HG03025 (cell line): ENCODE measurements around the gene C21orf58.

Experiments
- ATAC-seq: cut with Tn5 transposase; IDR thresholded peaks from one replicate; pipeline ENCODE4 v1.9.1; 2021; ENCODE audit warnings: mild to moderate bottlenecking, moderate library complexity; ENCODE audit not compliant: unreplicated experiment, low FRiP score

The C21orf58 gene

DNA sequence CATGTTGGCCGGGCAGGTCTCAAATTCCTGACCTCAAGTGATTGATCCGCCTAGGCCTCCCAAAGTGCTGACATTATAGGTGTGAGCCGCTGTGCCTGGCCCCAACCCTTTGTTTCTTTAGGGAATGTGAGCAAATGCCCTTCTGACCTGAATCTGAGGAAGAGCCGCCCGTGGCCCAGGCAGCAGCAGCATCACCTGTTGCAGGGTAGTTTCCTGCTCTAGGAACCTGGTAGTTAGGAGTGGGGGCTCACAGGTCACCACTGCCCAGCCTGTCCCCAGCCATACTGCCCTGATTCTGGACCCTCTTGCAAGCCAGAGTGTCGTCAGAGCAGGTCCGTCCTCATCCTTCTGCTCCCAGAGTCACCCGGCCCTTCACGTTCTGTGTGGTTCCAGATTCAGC, 24.5 kb downstream of the C21orf58 start:
- no peak for ATAC-seq

DNA sequence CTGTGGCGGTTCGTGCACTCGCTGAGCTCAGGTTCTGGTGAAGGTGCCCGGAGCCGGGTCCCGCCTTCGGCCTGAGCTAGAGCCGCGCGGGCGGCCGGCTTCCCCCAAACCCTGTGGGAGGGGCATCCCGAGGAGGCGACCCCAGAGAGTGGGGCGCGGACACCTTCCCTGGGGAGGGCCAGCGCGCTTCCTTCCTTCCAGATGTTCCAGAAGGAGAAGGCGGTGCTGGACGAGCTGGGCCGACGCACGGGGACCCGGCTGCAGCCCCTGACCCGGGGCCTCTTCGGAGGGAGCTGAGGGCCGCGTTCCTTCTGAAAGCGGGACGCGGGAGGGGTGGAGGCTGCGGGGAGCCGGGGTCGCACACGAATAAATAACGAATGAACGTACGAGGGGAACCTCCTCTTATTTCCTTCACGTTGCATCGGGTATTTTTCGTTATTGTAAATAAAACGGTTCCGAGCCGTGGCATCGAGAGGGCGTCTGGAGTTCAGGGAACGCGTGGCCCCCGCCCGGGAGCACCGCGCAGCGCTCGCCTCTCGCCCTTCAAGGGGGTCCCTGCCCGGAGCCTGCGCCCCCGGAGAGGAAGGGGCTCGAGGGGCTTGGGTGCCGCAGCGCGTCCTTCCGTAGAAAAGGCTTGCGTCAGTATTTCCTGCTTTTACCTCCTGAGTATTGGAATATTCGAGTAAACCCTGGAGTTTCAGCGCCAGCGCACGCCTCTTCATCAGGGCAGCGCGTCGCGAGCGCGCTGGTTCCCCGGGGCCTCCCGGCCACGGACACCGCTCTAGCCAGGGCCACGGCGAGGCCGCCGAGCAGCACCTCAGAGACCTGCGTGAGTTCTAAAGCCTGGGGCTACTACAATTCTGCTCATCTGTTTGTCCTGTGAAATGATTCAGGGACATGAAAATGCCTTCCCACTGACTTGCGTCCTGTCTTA, 26.1 kb downstream of the C21orf58 start:
- no peak for ATAC-seq

DNA sequence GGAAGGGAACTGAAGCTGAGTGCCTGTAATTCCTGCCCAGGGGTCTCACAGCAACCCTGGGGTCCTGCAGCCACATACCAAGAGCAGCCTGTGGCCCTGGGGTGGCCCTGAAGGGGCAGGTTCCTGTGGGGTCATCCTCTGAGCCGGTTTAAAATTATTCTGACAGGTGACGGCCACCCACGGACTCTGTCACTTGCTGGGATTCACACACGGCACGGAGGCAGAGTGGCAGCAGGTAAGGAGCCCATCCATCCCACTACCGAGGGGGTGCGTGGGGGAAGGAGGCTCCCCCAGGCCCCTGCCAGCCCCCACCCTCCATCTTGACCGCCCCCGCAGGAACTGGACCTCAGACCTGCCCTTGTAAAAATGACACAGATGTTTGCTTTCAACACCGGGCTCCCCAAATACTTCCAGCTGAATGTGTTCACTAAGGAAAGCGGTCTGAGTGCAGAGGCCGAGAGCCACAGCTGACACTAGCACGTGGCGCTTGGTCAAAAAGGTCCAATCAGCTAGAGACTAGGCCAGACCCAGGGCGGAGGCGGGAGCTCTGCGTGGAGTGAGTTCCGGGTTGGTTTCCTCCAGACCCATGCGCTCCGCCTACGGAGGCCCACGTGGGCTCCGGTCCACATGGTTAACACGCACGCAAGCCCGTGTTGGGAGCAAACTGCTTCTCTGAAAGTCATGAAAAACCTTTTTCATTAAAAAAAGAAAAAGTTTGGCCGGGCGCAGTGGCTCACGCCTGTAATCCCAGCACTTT, 27.5 kb downstream of the C21orf58 start:
- ATAC-seq: no peak

DNA sequence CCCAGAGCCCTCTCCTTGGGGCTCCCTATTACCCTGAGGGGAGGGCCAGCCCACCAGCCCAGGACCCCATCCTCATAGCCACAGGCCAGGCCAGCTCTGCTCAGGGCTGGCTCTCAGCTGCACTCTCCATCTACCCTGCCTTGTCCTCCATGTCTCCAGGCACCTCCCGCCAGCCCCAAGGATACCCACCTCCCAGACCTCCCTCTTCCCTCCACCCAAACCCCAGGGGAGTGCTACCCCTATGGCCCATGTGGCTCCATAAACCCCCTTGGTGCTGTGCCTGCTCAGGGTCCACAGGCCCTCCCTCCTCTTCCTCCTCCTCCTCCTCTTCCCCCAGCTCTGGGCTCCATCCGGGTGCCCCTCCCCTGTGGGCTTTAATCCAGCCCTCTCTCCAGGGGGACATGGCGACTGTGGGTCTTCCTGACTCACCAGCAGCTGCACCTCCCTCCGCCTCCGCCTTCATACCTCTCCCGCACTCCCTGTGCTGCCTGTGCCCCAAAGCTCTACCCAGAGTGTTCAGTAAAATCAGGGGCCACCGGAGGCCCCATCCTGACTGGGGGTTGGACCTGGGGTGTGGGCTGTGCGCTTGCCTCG, 28.4 kb downstream of the C21orf58 start:
- ATAC-seq: no peak

DNA sequence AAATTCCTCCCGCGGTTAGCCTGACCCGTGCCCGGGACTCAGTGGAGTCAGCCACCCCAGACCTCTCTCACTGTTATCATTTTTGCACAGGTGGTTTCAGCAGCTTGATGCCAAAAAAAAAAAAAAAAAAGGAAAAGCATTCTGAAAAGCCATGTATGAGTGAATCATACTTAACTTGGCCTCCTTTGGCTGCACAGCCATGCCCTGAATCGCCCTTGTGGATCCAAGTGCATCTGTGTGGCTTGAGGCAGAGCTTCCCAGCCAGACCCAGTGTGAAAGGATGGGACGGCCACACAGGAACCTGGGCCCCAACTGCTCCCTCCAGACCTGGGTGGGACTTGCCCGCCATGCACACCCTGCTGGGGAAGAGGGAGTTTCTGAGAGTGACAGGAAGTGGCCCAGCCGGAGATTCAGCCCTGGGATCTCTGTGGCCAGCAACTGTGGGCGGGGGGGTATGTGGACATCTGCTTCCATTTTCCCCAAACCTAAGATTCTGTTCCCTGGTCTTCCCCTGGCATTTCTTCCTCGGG, 29.0 kb downstream of the C21orf58 start:
- ATAC-seq: no peak

DNA sequence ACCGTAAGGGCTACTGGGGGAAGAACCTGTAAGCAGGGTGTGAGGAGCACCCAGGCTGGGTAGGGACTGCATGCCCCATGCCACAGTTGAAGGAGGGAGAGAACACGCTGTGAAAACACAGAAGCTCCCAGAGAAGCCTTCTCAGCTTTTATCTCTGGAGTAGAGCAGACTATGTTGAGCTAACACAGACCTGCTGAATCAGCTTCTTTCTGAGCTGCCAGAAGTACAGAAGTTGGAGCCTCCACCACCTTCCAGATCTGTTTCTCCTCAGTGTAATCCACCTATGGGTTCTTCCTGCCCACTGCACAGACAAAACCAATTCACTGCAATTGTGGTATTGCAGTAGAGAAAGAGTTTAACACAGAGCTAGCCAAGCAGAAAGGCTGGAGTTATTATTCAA, 32.1 kb downstream of the C21orf58 start:
- ATAC-seq: no peak

DNA sequence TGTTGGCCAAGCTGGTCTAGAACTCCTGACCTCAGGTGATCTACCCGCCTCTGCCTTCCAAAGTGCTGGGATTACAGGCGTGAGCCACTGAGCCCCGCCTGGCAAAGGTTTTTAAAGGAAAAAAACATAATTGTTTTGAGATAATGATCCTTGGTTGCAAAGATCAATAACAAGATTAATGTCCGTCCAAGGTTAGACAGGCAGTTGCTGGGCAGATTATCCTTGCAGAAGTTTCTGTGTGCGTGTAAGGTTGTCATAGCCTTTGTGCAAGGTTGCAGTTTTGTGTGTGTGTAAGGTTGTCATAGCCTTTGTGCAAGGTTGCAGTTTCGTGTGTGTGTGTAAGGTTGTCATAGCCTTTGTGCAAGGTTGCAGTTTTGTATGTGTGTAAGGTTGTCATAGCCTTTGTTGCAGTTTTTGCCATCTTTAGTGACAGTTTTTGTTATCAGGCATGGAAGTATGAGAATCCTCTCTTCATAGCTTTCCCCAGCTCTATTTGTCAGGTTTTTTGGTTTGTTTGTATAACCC, 34.0 kb downstream of the C21orf58 start:
- ATAC-seq: no peak

DNA sequence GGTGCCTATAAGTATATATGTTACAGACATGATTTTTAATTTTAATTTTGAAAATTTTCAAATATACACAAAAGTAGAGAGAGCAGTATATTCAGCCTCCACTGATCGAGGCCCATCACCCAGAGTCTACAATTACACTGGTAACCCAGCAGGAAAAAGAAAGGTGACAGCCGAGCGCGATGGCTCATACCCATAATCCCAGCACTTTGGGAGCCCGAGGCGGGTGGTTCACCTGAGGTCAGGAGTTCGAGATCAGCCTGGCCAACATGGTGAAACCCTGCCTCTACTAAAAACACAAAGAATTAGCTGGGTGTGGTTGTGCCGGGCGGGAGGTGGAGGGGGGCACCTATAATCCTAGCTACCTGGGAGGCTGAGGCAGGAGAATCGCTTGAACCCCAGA, 36.1 kb downstream of the C21orf58 start:
- ATAC-seq: no peak

DNA sequence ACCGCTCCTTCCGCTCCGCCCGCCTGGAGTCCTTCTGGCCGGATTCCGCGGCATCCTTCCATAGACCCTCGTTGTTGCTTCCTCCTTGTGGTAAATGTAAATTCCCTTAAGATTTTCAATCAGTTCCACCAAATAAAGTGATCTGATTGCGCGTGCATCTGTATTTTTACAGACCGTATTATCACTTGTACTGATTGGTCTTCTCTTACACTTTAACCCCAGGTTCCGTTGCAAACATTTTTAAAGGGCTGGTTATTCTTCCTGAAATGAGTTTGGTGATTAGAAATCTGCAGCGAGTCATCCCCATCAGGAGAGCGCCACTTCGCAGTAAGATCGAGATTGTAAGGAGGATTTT, 37.0 kb downstream of the C21orf58 start:
- ATAC-seq: no peak

DNA sequence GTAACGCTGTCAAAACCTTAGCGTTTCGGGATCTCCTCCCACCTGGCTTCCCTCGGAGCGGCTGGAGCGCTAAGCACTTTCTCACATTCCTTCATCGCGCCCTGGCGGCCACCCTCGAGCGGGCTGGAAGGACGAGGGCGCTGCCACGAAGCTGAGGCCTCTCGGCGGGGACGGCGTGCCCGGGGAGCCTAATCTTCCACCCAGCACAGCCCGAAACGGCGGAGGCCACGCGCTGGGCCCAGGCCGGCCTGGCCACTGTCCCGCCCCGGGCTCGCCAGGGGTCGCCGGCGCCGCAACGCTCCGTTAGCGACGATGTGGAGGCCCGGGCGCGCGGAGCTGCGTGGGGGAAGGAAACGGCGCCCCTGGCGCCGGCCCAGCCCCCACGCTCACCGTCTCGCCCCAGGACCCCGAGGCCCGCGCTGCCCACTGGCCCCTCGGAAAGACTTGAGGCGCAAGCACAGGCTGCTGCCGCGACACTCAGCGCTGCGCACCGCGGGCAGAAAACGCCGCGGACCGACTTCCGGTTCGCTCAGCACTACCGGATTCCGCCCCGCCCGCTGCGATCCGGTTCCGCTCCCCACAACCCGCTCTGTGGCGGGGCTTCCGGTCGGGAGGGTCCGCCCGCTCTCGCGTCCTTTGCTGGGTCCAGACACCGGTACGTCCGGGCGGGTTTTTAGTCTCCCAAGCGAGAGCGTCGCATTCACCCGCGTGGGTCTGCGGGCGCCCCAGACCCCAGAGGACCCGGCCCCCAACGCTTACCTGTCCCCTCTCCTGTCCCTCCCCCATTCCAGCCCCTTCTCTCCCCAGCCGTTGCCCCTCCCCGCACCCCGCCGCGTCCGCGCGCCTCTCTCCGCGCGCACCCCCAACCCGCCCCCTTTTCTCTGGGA, 37.7 kb downstream of the C21orf58 start, which contains the start of gene YBEY:
Gene YBEY, plus strand, starts transcription at position 582 of the 887 bp plus-strand sequence. CDS start 572 bp downstream, outside the sequence.
- ATAC-seq: peak; percentile 81

DNA sequence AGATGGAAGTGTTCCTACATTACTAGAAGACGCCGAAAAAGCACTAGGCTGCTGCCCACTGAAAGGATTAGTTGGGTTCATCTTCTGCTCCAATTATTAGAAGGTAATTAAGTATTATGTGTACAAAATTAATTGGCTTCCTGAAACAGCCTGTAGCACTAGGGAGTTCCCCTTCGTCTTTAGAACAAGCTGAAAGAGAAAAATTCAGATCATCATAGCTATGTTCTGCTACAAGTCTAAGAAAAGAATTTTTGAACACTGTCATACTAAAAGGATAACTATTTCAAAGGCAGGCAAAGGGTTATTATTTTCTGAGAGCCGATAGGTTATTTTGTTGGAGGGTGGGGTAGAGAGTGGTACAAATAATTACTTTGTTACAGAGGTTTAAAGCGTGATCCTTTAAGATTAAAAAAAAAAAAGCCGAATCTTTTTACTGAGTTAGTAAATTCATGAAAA, 38.4 kb downstream of the C21orf58 start, which contains the start of gene MCM3AP:
Gene MCM3AP, minus strand, starts transcription at position 406 of the 456 bp plus-strand sequence. Its CDS starts 325 bp downstream, at position 81.
- ATAC-seq: no peak

DNA sequence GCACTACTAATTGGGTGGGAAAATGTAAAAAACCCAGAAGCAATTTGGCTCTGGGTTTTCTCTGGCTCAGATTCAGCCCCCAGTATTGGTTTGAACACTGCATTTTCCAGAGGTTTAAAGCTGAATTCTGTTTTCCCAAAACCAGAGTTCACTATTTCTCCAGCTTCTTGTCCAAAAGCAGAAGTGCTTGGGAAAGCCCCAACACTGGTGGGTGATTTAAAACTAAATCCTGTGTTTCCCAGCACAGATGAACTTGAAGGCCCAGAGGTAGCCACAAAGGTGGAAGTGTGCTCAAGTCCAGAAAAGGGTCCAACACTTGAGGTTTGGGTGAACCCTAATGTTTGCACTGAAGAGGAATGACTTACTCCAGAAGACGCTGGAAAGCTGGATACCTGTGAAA, 38.9 kb downstream of the C21orf58 start:
- ATAC-seq: no peak

DNA sequence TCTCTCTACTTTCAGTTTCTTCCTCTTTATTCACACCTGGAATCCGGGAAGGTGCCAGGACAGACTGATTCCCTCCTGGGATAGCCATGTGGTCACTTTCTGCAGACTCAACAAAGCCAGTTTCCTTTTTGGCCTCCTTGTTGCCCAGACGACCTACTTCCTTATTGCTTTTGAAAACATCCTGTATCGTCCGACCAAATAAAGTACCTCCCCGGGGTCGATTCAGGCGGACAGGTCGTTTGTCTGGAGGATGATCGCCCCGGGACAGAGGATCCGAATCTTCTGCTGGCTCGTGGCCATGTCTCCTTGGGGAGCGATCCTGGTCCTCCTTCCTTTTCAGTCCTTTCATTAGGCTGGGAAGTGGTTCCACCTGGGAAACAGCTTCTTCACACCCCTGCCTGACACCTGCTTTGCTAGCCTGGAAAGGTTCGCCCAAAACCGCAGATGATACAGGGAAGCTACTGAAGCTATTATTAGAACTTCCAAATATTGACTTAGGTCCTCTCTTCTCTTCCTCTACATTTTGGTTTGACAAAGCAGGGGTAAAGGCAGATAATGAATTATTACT, 39.5 kb downstream of the C21orf58 start:
- ATAC-seq: no peak

DNA sequence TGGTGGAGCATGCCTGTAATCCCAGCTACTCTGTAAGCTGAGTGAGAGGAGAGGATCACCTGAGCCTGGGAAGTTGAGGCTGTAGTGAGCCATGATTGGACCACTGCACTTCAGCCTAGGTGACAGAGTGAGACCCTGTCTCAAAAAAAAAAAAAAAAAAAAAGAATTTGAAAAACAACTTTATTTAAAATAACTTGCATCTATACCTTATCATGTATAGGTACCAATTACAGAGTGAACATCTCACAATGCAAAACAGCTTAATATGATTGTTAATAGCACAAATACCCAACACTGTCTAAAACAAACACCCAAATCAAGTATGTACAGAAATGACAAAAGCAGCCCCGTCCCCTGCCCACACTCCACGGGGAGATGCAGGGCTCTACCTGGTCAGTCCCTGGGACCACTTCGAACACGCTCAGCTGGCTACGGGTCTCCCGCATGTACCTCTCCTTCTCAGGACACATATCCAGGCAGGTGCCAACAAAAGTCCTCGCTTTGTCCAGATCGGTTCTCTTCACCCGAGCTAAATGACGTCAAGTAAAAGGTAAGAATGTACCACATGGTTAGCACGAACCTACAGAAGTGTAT, 48.8 kb downstream of the C21orf58 start:
- ATAC-seq: no peak

DNA sequence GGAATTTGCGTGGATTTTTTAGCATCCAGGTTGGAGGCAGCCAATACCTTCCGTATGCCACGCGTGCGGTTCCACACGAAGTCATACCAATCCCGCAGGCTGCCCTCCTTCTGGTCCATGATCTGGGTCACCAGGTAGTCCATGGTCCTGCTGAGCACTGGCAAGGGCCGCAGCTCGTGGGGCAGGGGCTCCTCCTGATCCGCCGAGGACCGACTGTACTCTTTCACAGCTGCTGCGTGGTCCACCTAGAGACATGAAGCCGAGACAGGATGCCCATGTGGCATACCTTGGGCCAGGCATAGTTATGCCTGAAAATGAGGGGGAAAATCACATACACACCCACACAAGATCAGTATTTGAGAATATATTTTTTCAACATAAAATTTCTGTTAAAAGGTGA, 50.3 kb downstream of the C21orf58 start:
- ATAC-seq: no peak

DNA sequence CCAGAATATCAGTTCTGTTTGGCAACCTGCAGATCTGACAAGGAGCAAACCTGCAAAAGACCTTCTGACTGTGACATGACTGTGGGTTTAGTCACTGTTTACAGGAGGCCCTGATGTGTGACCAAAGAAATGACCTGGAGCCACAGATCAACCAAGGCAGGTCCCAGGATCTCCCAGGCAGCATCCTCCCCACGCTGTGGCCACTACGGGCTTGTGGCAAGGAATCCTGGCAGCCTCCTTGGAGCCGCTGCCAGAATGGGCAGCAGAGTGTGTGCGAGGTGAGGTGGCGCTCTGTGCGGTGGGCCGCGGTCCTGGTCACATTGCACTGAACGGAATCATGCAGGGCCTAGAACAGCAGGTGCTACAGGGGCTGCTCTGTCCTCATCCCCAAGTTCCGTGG, 54.2 kb downstream of the C21orf58 start:
- no peak for ATAC-seq

DNA sequence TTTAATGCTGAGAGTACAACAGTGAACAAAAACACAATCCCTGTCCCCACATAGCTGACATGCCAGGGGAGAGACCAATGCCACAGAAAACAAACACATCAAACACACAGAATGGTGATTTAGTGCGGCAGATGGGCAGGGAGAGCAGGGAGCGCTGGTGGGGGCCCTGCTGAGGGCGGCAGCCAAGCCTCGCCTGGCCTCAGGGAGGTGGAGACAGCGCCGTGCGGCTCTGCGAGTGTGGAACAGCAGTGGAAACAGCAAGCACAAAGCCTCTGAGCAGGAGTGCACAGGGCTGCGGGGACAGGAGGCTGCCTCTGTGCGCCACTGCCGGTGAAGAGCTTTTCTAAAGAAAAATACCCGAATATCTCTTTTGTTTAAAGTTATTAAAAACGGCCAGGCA, 55.3 kb downstream of the C21orf58 start:
- no peak for ATAC-seq

DNA sequence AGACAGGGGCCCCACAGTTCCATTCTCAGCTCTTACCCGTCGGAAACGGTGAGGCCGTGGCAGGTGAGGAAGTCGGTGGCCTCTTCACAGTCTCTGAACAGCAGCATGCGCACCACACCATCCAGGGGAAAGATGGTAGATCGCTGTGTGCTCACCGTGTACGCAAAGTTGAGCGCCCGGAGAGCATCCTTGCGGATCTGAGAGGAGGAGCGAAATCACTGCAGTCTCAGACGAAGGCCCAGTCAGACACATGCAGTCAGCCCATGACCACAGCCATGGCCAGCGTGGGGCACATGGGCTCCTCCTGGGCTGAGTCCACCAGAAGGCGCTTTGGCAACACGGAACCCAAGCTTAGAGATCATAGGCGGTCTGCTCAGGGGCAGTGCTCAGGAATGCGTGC, 56.7 kb downstream of the C21orf58 start:
- ATAC-seq: no peak
